ENCODE data around the gene CAMTA1. TPM values are rescaled to one million over a fixed set of nuclear protein-coding genes. Genes with fewer than 3 reads are reported as not detected.

The CAMTA1 gene
- total RNA-seq, 1 experiment from 2014 or later: 82.2 TPM

DNA sequence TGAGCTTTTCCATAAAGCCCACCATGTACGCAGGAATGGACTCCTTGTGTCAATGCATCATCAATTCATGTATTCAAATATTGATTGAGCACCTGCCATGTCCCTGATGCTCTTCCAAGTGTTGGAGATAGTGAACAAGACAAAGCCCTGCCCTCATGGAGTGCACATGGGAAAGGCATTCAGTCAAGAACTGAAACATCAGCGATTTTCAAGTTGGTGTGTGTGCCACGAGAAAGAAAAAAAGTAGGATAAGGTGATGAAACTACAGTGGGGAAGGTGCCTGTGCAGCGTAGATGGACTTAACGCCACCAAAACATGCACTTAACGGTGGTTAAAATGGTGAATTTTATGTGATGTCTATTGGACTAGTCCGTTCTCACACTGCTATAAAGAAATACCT, 553.2 kb downstream of the CAMTA1 start:
- DNase-seq (ENCODE audit: low read depth, low spot score): no peak
- ChIA-PET POLR2A (no interaction called here), CTCF (no interaction called here)
- Histone ChIP-seq H3K4me3 (ENCODE audit: low read depth in 2 of 2, low read length in 2 of 2) (no peak overlapping the region), H3K27ac (ENCODE audit: low read length) (no peak overlapping the region), H3K27me3 (ENCODE audit: control insufficient read depth, insufficient read depth, low read length) (no peaks in the 10 kb centered on the region), H3K36me3 (ENCODE audit: control insufficient read depth, insufficient read depth, low read length) (no peaks in the 10 kb centered on the region), H3K9me3 (ENCODE audit: control insufficient read depth, insufficient read depth, low read depth, low read length) (no peaks in the 10 kb centered on the region), H3K4me1 (ENCODE audit: control insufficient read depth, insufficient read depth, low read length) (no peaks in the 10 kb centered on the region)
- no TSS peak for BruUV-seq (replicated peaks)
- no peak for ATAC-seq
- intact Hi-C loops (cut with micrococcal nuclease; ENCODE audit: unreplicated experiment) (no loop called here), in situ Hi-C loops (cut with HindIII; ENCODE audit: low pct_unique_long_range_greater_than_20kb, low sequenced_read_pairs) (no loop called here)
- TF ChIP-seq, protein P1, sequence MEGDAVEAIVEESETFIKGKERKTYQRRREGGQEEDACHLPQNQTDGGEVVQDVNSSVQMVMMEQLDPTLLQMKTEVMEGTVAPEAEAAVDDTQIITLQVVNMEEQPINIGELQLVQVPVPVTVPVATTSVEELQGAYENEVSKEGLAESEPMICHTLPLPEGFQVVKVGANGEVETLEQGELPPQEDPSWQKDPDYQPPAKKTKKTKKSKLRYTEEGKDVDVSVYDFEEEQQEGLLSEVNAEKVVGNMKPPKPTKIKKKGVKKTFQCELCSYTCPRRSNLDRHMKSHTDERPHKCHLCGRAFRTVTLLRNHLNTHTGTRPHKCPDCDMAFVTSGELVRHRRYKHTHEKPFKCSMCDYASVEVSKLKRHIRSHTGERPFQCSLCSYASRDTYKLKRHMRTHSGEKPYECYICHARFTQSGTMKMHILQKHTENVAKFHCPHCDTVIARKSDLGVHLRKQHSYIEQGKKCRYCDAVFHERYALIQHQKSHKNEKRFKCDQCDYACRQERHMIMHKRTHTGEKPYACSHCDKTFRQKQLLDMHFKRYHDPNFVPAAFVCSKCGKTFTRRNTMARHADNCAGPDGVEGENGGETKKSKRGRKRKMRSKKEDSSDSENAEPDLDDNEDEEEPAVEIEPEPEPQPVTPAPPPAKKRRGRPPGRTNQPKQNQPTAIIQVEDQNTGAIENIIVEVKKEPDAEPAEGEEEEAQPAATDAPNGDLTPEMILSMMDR (IDR thresholded peaks at IDR 0.05): no peak
- no peak for TF ChIP-seq SIN3A (IDR thresholded peaks at IDR 0.05; ENCODE audit: borderline replicate concordance, insufficient read depth, low read depth, low read length)
- TF ChIP-seq TCF7L2 (IDR thresholded peaks at IDR 0.05; ENCODE audit: low read depth, low read length): no peak

DNA sequence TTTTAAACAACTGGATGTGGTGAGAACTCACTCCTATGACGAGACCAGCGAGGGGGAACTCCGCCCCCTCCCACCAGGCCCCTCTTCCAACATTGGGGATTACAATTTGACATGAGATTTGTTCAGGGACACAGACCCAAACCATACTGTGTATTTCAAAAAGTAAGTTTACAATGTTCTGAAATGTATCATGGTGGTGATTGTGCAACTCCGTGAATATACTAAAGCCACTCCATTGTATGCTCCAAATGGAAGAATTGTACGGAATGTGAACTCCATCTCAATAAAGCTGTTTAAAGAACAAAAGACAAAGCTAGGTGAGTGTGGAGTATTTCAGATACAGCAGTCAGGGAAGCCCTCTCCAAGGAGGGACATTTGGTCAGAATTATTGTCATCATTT, 553.8 kb downstream of the CAMTA1 start:
- H3K36me3 ChIP-seq (ENCODE audit: control insufficient read depth, insufficient read depth, low read length): no peaks in the 10 kb centered on the region
- H3K27me3 ChIP-seq (ENCODE audit: control insufficient read depth, insufficient read depth, low read length): no peaks in the 10 kb centered on the region
- POLR2A ChIA-PET: no interaction called here
- DNase-seq (ENCODE audit: low read depth, low spot score) (no peak), ATAC-seq (no peak)
- TF ChIP-seq, protein P2, sequence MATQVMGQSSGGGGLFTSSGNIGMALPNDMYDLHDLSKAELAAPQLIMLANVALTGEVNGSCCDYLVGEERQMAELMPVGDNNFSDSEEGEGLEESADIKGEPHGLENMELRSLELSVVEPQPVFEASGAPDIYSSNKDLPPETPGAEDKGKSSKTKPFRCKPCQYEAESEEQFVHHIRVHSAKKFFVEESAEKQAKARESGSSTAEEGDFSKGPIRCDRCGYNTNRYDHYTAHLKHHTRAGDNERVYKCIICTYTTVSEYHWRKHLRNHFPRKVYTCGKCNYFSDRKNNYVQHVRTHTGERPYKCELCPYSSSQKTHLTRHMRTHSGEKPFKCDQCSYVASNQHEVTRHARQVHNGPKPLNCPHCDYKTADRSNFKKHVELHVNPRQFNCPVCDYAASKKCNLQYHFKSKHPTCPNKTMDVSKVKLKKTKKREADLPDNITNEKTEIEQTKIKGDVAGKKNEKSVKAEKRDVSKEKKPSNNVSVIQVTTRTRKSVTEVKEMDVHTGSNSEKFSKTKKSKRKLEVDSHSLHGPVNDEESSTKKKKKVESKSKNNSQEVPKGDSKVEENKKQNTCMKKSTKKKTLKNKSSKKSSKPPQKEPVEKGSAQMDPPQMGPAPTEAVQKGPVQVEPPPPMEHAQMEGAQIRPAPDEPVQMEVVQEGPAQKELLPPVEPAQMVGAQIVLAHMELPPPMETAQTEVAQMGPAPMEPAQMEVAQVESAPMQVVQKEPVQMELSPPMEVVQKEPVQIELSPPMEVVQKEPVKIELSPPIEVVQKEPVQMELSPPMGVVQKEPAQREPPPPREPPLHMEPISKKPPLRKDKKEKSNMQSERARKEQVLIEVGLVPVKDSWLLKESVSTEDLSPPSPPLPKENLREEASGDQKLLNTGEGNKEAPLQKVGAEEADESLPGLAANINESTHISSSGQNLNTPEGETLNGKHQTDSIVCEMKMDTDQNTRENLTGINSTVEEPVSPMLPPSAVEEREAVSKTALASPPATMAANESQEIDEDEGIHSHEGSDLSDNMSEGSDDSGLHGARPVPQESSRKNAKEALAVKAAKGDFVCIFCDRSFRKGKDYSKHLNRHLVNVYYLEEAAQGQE (IDR thresholded peaks at IDR 0.05; ENCODE audit: insufficient read depth in 1 of 2, low read depth in 2 of 2, low read length in 1 of 2): no peak
- TF ChIP-seq POLR2AphosphoS5 (IDR thresholded peaks at IDR 0.05; ENCODE audit: low read depth, low read length): no peak
- TF ChIP-seq SIN3A (IDR thresholded peaks at IDR 0.05; ENCODE audit: borderline replicate concordance, insufficient read depth, low read depth, low read length): no peak
- TF ChIP-seq, protein P1 (IDR thresholded peaks at IDR 0.05): no peak
- TF ChIP-seq TCF7L2 (IDR thresholded peaks at IDR 0.05; ENCODE audit: low read depth, low read length): no peak
- no peak overlapping the region for H3K4me3 ChIP-seq (ENCODE audit: low read depth in 2 of 2, low read length in 2 of 2)
- H3K27ac ChIP-seq (ENCODE audit: low read length): no peak overlapping the region
- no peaks in the 10 kb centered on the region for H3K4me1 ChIP-seq (ENCODE audit: control insufficient read depth, insufficient read depth, low read length)
- no TSS peak for BruUV-seq (replicated peaks)
- no peaks in the 10 kb centered on the region for H3K9me3 ChIP-seq (ENCODE audit: control insufficient read depth, insufficient read depth, low read depth, low read length)
- in situ Hi-C loops (cut with HindIII; ENCODE audit: low pct_unique_long_range_greater_than_20kb, low sequenced_read_pairs) (no loop called here), intact Hi-C loops (cut with micrococcal nuclease; ENCODE audit: unreplicated experiment) (no loop called here)
- CTCF ChIA-PET: no interaction called here
